ENCODE data around the gene CABP7. TPM values are rescaled to one million over a fixed set of nuclear protein-coding genes. Genes with fewer than 3 reads are reported as not detected.

CABP7 gene
- not detected for total RNA-seq

GRCh38 chr22:29719899-29720645 lies at the start of gene CABP7:
TSS of gene CABP7 (plus strand) at chr22:29720003. CDS start at chr22:29720425, 422 bp downstream.
- ATAC-seq, result no peak

DNA sequence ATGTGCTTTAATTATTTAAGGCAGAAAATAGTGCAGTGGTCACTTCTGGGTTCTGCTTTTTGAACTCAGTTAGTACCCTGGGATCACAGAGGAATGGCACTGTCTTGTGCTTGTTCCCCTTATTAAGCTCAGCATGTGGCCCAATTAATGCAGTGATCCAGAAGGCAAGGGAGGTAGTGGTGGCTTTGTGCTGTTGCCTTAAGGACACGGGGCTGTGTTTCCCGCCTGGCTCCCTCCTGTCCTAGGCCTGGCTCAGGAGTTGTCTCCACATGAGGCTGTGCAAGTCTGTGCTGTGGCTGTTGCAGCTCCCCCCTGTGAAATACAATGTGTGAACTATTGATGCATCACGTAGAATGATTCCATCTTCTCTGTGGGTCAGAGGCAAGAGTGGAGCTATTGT lies 49.2 kb upstream of the CABP7 start:
- ATAC-seq, result no peak

DNA sequence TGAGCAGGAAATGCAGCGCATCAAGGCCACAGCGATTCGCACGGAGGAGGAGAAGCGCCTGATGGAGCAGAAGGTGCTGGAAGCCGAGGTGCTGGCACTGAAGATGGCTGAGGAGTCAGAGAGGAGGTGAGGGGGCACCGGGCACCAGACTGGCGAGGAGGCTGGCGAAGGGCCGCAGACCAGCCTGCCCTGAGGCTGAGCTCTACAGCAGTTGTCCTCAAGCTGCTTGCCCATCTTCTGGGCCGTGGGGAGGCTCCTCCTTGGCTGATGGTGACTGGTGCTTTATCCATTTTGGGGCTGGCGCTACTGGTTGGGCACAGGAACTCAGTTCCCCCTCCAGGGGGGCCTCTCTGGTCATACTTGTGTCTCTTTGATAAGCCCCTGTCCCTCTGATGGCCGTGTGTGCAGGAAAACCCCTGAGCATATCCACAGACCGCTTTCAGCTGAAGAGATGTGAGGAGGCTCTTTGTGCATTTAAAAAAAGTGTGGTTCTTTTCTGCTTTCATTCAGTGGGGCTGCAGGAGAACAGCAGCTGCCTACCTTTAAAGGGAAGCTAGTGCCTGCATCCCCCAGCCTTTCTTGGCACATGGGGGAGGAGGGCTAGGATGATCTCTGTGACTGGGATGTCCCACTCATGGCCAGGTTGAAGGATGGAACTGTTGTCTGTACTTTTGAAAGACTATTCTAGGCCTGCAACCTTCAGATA lies 46.3 kb upstream of the CABP7 start:
- no peak for ATAC-seq

GRCh38 chr22:29674121-29674520 lies 45.7 kb upstream of the CABP7 start:
- ATAC-seq, result no peak

- ATAC-seq, result no peak
Measured at GRCh38 chr22:29679316-29679715, 40.5 kb upstream of the CABP7 start.

DNA sequence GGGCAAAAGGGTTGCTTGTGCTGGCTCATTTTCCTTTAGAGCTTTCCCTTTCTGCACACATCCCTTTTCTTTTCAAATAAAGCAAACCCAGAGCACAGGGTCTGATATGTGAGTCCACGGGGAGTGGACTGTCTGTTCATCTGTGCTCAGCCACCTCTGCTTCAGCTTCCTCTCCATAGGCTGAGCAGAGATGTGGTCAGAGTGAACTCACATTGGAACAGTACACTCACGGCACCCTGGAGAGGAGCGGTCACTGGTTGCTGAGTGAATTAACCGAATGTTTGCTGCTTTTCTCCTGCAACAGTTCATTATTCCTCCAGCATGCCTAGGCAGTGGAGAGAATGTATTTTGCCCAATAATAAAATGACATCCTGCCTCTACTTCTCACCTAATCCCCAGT lies 36.3 kb upstream of the CABP7 start:
- no peak for ATAC-seq

- ATAC-seq, result no peak
Measured at GRCh38 chr22:29684244-29684643, 35.6 kb upstream of the CABP7 start.

- no peak for ATAC-seq
Measured at GRCh38 chr22:29689206-29689879, 30.5 kb upstream of the CABP7 start.

GRCh38 chr22:29689880-29690213 lies 30.0 kb upstream of the CABP7 start:
- ATAC-seq, result peak; percentile 38

DNA sequence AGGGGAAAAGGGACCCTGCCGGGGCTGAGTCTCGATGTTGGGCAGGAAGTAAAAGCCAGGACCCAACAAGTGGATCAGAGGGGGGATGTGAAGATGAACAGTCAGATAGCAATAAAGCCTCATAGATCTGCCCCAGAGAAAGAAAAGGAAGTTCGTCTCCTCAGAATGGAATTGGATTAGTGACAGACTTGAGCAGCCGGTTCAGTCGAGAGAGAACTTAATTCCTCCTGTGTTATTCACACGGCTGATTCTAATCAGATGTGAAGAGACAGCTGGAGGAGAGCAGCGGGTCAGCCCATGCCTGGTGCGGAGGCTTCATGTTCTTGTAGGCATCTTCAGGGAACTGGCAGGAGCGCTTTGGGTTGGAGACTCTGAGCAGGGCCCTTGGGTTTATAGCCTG lies 29.3 kb upstream of the CABP7 start:
- ATAC-seq, result no peak

- ATAC-seq, result no peak
Measured at GRCh38 chr22:29691636-29692326, 28.0 kb upstream of the CABP7 start.

DNA sequence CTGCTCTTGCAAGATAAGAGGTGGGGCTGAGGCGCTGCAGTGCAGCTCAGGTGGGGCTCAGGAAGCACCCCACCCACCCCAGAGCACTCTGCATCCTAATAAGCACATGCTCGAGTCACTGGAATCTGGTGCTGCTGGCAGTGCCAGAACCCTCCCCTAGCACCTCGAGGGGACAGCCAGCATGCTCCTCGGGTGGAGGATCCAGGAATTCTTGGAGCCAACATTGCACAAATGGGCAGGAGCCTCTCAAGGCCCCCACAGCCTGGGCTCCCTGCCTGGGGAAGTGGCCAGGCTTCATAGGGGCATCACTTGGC lies 27.5 kb upstream of the CABP7 start:
- no peak for ATAC-seq

DNA sequence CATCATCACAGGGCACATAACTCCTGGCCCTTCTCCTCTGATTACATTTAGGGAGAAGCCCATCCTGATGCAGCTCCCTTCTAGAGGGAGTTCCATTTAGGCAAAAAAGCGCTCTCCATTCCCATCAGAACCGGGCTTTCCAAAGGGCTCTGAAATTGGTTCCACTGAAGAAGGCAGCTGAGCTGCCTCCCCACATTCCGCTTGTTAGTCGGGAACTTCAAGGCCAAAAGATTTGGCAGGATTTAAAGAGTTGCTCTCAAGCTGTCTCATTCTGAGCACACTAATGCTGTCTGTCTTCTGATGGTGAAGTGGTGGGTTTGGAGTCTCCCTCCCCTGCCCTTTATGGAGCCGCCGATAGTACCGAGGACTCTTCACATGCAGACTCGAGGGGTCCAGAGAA lies 26.6 kb upstream of the CABP7 start:
- ATAC-seq, result no peak

- no peak for ATAC-seq
Measured at GRCh38 chr22:29693671-29694070, 26.1 kb upstream of the CABP7 start.

DNA sequence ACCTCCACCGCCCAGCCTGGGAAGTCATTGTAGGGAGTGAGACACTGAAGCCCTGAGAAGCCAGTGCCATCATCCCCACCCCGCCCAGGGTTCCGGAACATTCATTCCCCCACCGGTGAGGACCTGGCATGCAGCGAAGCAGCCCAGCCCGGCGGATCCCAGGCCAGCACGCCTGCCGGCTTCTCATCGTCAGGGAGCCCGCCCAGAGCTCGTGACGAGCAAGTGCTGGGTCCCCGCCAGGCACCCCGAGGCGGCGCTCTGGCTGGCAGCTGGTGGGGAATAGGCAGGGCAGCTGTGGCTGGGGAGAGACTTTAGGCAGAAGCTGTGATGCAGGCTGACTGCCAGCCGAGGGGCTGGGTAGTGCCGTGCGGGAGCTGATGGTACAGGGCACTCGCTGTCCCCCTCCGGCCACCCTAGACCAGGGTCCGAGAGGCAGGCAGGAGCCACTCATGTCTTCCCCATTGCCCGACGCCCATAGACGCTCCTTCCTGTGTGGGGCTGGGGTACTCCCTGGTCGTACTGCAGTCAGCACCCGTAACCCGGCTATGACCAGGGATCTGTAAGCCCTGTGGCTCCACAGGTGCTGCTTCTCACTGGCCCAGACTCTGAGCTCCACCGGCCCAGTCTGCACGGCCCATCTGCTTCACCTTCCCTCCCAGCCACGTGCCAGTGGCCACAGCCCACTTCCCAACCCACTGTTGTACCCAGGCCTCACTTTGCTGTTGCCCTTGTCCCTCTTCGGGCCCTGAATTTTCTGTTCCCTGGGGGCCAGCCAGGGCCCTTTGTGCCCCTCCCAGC lies 24.5 kb upstream of the CABP7 start:
- ATAC-seq, result peak; percentile 85

DNA sequence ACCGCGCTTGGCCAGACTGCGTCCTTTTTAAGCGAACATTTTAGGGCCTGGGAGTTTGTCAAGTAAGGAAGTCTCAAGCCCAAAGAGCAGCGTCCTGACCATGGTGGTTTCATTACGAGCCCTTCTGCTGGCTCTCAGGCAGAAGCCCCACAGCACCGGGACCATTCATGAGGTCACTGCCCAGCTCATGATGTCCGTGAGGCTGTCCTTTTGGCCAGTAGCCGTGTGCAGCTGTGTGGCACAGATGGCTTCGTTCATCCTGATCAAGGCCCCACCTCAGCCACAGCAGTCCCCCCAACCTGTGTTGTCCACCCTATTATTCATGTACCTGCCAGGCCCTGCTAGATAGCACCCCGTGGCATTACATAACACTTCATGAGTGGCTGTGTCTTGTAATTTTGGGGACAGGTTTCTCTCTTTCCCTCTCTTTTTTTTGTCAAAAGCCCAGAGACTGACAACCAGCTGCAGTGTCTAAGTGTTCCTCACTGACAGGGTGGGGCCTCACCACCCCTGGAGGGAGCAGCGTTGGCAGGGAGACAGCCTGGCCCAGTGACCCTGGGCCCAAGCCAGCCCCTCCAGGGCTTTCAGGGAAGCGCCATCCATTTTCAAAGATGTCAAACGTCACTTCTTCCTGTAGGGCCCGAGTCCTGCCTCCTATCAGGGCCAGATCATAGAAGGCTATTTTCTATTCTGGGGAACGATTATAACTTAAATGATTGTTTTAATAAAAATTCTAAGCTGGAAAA lies 21.8 kb upstream of the CABP7 start:
- no peak for ATAC-seq

- ATAC-seq, result no peak
Measured at GRCh38 chr22:29700206-29700899, 19.4 kb upstream of the CABP7 start.

- ATAC-seq, result no peak
Measured at GRCh38 chr22:29700900-29701154, 19.0 kb upstream of the CABP7 start.

GRCh38 chr22:29701155-29701999 lies 18.4 kb upstream of the CABP7 start:
- ATAC-seq, result peak; percentile 30
